ENCODE results near the gene TAS2R60.
"Not testable (repeated sequence)": the region's sequence is repeated elsewhere in the genome, so short reads cannot be mapped to it uniquely, and the experiment has no call there.

TAS2R60 gene

DNA sequence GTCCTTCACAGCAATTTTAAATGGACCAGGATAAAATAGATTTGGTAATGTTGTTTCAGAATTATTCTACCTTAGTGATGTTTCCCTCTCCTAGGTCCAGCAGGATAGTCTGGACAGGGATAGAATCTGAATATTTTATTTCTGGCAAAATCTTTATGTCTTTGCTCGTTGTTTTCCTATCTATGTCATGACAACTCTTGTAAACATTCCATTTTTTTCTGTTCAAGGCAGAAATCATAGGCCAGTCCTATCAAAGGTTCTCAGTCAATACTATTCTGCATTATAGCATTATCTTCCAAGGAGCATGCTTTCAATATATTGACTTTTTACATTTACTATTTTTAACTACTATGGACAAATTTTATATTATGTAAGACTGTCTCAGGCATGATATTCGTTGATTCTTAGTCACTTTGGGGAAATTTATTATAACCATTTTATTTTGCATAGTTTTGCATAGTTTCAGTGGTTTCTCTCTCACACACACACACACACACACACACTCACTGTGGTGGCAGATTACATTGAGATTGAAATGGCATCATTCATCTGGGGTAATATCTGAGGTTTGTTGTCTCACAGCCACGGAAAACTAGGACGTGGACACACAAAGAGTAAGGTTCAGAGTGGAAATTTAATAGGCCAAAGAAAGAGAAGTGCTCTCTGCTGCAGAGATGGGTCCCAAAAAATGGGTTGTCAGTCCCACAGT is 17.2 kb downstream of the TAS2R60 start:
- DNase-seq (ENCODE audit: low read depth) = no peak
- H3K4me3 ChIP-seq (ENCODE audit: low read depth, low read length) = no peak overlapping the region
- TF ChIP-seq, protein P1, sequence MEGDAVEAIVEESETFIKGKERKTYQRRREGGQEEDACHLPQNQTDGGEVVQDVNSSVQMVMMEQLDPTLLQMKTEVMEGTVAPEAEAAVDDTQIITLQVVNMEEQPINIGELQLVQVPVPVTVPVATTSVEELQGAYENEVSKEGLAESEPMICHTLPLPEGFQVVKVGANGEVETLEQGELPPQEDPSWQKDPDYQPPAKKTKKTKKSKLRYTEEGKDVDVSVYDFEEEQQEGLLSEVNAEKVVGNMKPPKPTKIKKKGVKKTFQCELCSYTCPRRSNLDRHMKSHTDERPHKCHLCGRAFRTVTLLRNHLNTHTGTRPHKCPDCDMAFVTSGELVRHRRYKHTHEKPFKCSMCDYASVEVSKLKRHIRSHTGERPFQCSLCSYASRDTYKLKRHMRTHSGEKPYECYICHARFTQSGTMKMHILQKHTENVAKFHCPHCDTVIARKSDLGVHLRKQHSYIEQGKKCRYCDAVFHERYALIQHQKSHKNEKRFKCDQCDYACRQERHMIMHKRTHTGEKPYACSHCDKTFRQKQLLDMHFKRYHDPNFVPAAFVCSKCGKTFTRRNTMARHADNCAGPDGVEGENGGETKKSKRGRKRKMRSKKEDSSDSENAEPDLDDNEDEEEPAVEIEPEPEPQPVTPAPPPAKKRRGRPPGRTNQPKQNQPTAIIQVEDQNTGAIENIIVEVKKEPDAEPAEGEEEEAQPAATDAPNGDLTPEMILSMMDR (IDR thresholded peaks at IDR 0.05; ENCODE audit: insufficient read depth, low read depth, low read length, missing control alignments) = no peak

DNA sequence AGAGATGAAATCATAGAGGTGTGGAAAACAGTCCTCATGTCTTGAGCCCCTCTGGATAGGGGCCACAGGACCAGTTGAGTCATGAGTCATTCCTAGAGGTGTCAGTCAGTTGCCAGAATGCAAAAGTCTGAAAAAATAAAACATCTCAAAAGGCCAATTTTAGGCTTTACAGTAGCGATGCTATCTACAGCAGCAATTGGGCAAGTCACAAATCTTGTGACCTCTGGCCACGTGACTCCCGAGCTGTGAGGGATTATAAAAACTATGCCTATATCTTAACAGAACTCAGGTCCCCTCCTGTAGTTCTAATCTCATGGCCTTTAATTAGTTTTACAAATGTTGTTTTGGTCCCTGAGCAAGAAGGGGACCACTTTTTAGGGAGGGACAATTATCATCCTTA is 18.8 kb downstream of the TAS2R60 start:
- TF ChIP-seq, protein P1 (IDR thresholded peaks at IDR 0.05; ENCODE audit: insufficient read depth, low read depth, low read length, missing control alignments) = no peak
- no peak for DNase-seq (ENCODE audit: low read depth)
- H3K4me3 ChIP-seq (ENCODE audit: low read depth, low read length) = no peak overlapping the region

DNA sequence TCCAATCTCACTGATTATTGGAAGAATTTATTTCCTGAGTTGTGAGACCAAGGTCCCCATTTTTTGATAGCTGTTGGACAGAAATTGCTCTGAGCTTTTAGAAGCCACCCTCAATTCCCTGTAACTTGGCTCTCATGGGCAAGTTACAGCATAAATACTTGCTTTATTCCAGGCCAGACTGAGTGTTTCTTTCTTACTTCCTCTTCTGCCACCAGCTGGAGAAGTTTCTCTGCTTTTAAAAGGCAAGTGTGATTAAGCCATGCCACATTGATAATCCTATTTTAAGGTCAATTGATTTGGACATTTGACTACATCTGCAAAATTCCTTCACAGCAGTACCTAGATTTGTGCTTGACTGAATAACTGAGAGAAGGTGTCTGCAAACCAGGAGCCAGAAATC is 20.3 kb downstream of the TAS2R60 start:
- TF ChIP-seq, protein P1 (IDR thresholded peaks at IDR 0.05; ENCODE audit: insufficient read depth, low read depth, low read length, missing control alignments) = no peak
- DNase-seq (ENCODE audit: low read depth) = no peak

DNA sequence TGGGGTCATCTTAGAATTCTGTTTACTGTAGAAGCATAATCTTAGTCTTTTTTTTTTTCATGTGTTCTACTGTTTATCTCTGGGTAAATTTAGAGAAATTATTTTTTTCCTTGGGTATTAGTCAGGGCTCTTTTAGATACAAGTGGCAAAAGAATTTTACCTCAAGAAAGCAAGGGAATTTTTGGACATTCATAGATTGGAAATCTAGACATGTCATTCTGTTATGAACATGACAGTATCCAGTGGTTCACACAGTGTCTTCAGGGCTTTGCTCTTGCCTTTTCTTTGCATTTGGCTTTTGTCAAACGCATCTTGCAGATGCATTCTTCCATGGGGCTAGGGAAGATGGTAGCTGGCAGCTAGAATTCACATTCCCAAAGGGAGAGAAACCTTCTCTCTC is 20.7 kb downstream of the TAS2R60 start:
- H3K4me3 ChIP-seq (ENCODE audit: low read depth, low read length) = no peak overlapping the region

More for the DNA sequence above, 20.3 kb downstream of the TAS2R60 start:
- no peak overlapping the region for H3K4me3 ChIP-seq (ENCODE audit: low read depth, low read length)

DNA sequence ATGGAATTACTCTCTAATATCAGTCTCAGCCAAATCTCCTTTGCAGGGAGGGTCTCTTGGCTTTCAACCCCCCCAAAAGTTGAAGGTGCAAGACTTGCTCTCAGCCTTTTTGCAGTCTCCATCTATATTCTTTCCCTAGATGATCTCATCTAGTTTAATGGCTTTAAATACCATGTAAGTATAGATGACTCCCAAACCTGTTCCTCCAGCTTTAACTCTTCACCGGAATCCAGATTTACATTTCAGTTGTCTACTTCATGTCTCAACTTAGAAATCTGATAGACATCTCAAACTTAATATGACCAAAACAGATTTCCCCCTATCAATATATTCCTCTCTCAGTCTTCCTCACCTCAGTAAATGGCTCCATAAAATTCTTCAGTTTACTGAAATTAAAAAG is 24.5 kb downstream of the TAS2R60 start:
- DNase-seq (ENCODE audit: low read depth) = no peak
- TF ChIP-seq, protein P1 (IDR thresholded peaks at IDR 0.05; ENCODE audit: insufficient read depth, low read depth, low read length, missing control alignments) = no peak
- H3K4me3 ChIP-seq (ENCODE audit: low read depth, low read length) = no peak overlapping the region

More for the DNA sequence above, 20.7 kb downstream of the TAS2R60 start:
- DNase-seq (ENCODE audit: low read depth) = no peak
- TF ChIP-seq, protein P1 (IDR thresholded peaks at IDR 0.05; ENCODE audit: insufficient read depth, low read depth, low read length, missing control alignments) = no peak

DNA sequence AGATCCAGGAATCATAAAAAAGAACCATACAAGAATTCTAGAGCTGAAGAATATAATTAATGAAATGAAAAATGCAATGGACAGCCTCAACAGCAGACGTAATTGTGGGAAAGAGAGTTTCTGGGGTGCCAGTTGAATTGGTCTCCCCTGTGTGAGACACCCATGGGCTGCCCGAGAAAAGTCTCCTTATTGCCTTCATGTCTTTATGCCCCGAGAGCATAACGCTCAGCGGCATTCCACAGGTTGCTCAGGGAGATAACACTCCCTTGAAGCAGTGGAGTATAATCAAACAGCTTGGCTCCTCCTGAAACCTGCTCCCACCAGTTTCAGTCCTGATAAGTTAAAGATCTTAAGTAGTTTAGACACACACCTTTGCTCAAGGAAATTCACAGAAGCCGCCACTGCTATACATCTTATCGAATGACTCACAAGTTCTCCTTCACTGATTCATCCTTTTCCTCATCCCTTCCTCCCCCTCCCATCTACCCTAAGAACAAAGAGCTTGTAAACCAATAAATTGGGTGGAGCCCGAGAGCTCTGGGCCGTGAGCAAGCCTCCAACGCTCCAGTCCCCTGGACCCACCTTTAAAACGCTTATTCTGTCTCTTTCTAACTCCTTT is 28.9 kb downstream of the TAS2R60 start:
- not testable (repeated sequence) for H3K4me3 ChIP-seq (ENCODE audit: low read depth, low read length); DNase-seq (ENCODE audit: low read depth)

DNA sequence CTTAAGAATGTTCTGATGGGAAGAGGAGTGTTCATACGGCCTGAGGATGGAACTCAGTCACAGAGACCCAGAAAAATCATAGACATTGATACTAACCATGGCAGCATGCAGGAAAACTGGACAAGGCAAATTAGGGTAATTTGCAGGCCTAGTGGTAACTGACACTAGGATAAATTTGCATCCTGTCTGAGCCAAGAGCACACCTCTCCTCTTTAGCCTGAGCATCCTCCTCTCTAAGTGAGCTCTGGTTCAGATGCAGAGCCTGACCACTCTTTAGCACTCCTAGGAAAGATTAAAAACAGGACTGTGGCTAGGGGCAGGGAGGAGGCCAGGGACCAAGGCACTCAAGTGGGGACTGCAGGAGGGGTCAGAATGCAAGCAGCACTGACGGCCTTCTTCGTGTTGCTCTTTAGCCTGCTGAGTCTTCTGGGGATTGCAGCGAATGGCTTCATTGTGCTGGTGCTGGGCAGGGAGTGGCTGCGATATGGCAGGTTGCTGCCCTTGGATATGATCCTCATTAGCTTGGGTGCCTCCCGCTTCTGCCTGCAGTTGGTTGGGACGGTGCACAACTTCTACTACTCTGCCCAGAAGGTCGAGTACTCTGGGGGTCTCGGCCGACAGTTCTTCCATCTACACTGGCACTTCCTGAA is 34.4 kb downstream of the TAS2R60 start, which contains the start of gene TAS2R41:
TAS2R41 (plus strand) TSS at position 373 of the 650 bp plus-strand sequence; CDS start at position 373, 0 bp downstream.
- TF ChIP-seq, protein P1 (IDR thresholded peaks at IDR 0.05; ENCODE audit: insufficient read depth, low read depth, low read length, missing control alignments) = no peak
- no peak within 1 kb of the TSS for H3K4me3 ChIP-seq (ENCODE audit: low read depth, low read length)
- DNase-seq (ENCODE audit: low read depth) = no peak

Data from GM12865 (cell line).